ENCODE measurements around the gene ABLIM3. TPM values are rescaled to one million over a fixed set of nuclear protein-coding genes. Genes with fewer than 3 reads are reported as not detected.

Gene ABLIM3
- total RNA-seq, 4 donors from 2014 or later: 4.2 to 6.5 (median 4.7) TPM

DNA sequence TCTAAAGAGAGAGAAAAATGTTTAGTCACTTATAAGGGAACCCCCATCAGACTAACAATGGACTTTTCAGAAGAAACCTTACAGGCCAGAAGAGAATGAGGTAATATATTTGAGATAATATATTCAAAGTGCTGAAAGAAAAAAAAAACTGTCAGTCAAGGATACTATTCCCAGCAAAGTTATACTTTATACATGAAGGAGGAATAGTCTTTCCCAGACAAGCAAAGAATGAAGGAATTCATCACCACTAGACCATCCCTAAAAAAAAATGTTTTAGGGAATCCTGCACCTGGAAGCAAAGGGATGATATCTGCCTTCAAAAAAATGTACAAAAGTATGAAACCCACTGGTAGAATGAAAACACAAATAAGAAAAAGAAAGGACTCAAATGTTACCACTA lies 41.0 kb upstream of the ABLIM3 start:
- TF ChIP-seq, protein P1, sequence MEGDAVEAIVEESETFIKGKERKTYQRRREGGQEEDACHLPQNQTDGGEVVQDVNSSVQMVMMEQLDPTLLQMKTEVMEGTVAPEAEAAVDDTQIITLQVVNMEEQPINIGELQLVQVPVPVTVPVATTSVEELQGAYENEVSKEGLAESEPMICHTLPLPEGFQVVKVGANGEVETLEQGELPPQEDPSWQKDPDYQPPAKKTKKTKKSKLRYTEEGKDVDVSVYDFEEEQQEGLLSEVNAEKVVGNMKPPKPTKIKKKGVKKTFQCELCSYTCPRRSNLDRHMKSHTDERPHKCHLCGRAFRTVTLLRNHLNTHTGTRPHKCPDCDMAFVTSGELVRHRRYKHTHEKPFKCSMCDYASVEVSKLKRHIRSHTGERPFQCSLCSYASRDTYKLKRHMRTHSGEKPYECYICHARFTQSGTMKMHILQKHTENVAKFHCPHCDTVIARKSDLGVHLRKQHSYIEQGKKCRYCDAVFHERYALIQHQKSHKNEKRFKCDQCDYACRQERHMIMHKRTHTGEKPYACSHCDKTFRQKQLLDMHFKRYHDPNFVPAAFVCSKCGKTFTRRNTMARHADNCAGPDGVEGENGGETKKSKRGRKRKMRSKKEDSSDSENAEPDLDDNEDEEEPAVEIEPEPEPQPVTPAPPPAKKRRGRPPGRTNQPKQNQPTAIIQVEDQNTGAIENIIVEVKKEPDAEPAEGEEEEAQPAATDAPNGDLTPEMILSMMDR (IDR thresholded peaks at IDR 0.05): no peak
- in situ Hi-C loops (cut with MboI; ENCODE audit: low pct_ligation_motif_present in 1 of 4, low pct_unique_long_range_greater_than_20kb in 1 of 4, low sequenced_read_pairs in 3 of 4) (loop anchor here in 1 of 4 donors (25.0 kb wide), 1 partner anchor 363 kb away; no protein-coding TSS in a partner anchor), intact Hi-C loops (cut with DNase I; ENCODE audit: low total_unique reads) (no loop called here)
- Histone ChIP-seq H3K9me3 (peaks cover 9 to 32% of the 10 kb centered on the region in 2 donors), H3K27ac (no peak overlapping the region), H3K4me3 (no peak overlapping the region), H3K36me3 (no peaks in the 10 kb centered on the region), H3K27me3 (no peaks in the 10 kb centered on the region), H3K4me1 (no peaks in the 10 kb centered on the region)
- DNase-seq: no peak

DNA sequence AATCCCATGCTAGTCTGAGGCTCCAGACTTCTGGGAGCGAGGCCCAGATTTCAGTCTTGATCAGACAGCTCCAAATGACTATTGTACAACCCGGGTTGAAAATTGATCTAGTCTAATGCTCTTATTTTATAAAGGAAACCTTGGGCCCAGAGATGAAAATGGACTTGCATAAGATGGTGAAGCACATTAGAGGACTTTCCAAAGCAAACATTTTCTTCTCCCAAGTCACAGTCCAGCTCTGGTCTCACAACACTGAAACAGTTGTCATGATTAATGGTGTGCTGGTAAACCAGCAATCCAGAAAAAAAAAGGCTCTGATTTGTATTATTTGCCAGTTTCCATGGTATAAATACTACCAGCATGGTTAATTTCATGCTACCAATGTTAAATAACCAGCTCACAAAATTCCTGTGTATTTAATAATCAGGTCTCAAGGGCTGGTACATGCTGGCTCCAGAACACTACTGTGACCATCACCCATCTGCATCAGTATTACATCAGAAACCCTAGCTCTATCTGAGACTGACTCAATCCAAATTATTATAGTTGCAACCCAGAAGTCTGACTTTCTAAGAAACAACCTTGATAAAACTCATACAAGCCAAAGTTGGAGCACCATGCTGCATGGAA lies 32.5 kb upstream of the ABLIM3 start:
- Histone ChIP-seq H3K27me3 (no peaks in the 10 kb centered on the region), H3K9me3 (no peaks in the 10 kb centered on the region), H3K36me3 (no peaks in the 10 kb centered on the region), H3K4me1 (no peaks in the 10 kb centered on the region), H3K4me3 (no peak overlapping the region), H3K27ac (no peak overlapping the region)
- WGBS, 2 donors (ENCODE audit: low coverage in 1 of 2): 82% methylated on average over 2 of the region's 2 CpGs; no CpG with 5 or more reads in 1 of the 2 donors
- in situ Hi-C loops (cut with MboI; ENCODE audit: low pct_ligation_motif_present in 1 of 4, low pct_unique_long_range_greater_than_20kb in 1 of 4, low sequenced_read_pairs in 3 of 4) (loop anchor here in 1 of 4 donors (25.0 kb wide), 1 partner anchor 371 kb away; no protein-coding TSS in a partner anchor), intact Hi-C loops (cut with DNase I; ENCODE audit: low total_unique reads) (no loop called here)
- no peak for TF ChIP-seq EP300 (IDR thresholded peaks at IDR 0.05; ENCODE audit: low read depth)
- TF ChIP-seq, protein P1 (IDR thresholded peaks at IDR 0.05): no peak
- no peak for TF ChIP-seq POLR2A (IDR thresholded peaks at IDR 0.05)
- no peak for TF ChIP-seq POLR2AphosphoS5 (IDR thresholded peaks at IDR 0.05)
- DNase-seq: no peak

DNA sequence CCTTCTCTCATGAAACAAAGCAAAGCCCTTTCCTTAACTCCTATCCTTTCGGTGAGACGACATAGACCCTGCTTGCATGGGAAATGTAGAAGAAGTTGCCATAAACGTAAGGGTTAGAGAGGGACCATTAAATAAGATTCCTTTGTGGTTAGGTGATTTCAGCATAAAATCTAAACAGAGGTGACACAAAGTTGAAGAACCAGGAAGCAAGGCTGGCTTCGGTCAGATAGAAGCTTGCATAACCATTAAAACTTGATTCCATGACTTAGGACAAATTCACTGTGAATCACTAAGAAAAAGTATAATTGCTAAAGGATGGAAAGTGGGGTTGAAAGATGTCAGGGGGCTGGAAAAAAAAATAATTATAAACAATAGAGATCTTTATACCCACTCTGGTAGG lies 30.9 kb upstream of the ABLIM3 start:
- H3K4me3 ChIP-seq: no peak overlapping the region
- intact Hi-C loops (cut with DNase I; ENCODE audit: low total_unique reads): no loop called here
- H3K27ac ChIP-seq: no peak overlapping the region
- H3K9me3 ChIP-seq: no peaks in the 10 kb centered on the region
- H3K4me1 ChIP-seq: no peaks in the 10 kb centered on the region
- no peaks in the 10 kb centered on the region for H3K36me3 ChIP-seq
- TF ChIP-seq, protein P1 (IDR thresholded peaks at IDR 0.05): no peak
- no peak for TF ChIP-seq POLR2A (IDR thresholded peaks at IDR 0.05)
- no peak for TF ChIP-seq EP300 (IDR thresholded peaks at IDR 0.05; ENCODE audit: low read depth)
- no peak for TF ChIP-seq POLR2AphosphoS5 (IDR thresholded peaks at IDR 0.05)
- 79 to 88% methylated on average over 4 of the region's 4 CpGs for WGBS, 2 donors (ENCODE audit: low coverage in 1 of 2)
- no peak for DNase-seq
- in situ Hi-C loops (cut with MboI; ENCODE audit: low pct_ligation_motif_present in 1 of 4, low pct_unique_long_range_greater_than_20kb in 1 of 4, low sequenced_read_pairs in 3 of 4): loop anchor here (5.0 to 25.0 kb wide), 3 partner anchors 373 to 376 kb away; no protein-coding TSS in a partner anchor
- H3K27me3 ChIP-seq: no peaks in the 10 kb centered on the region

DNA sequence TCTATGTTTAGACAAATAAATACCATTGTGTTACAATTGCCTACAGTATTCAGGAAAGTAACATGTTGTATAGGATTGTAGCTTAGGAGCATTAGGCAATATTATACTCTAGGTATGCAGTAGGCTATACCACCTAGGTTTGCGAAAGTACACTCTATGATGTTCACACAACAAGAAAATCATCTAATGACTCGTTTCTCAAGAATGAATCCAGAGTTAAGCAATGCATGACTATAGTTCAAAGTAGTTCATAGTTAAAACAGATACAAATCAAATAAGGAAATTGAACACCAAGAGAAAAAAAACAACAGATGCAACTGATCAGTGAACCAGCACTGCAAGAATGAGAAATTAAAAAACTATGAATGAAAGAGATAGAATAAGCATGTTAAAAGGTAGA lies 27.6 kb upstream of the ABLIM3 start:
- in situ Hi-C loops (cut with MboI; ENCODE audit: low pct_ligation_motif_present in 1 of 4, low pct_unique_long_range_greater_than_20kb in 1 of 4, low sequenced_read_pairs in 3 of 4) (loop anchor here (5.0 to 25.0 kb wide), 3 partner anchors 376 to 379 kb away; no protein-coding TSS in a partner anchor), intact Hi-C loops (cut with DNase I; ENCODE audit: low total_unique reads) (loop anchor here (2.0 kb wide), 1 partner anchor 33 kb away; no protein-coding TSS in a partner anchor)
- no peaks in the 10 kb centered on the region for H3K27me3 ChIP-seq
- no peak overlapping the region for H3K27ac ChIP-seq
- no peaks in the 10 kb centered on the region for H3K36me3 ChIP-seq
- TF ChIP-seq POLR2A (IDR thresholded peaks at IDR 0.05): no peak
- no peak for TF ChIP-seq EP300 (IDR thresholded peaks at IDR 0.05; ENCODE audit: low read depth)
- no peak for TF ChIP-seq POLR2AphosphoS5 (IDR thresholded peaks at IDR 0.05)
- TF ChIP-seq, protein P1 (IDR thresholded peaks at IDR 0.05): no peak
- no peaks in the 10 kb centered on the region for H3K9me3 ChIP-seq
- H3K4me3 ChIP-seq: no peak overlapping the region
- H3K4me1 ChIP-seq: no peaks in the 10 kb centered on the region
- no peak for DNase-seq
- WGBS, 2 donors (ENCODE audit: low coverage in 1 of 2): 43 to 68% methylated on average over 1 to 2 of the region's 2 CpGs

Data from transverse colon (tissue), 4 donors.